ENCODE results near the gene MARCKS. TPM values are rescaled to one million over a fixed set of nuclear protein-coding genes. Genes with fewer than 3 reads are reported as not detected.

Gene MARCKS
- total and polyA plus RNA-seq, 10 of the 15 experiments (the other 5 are each of a cell fraction or from before 2014, with no cell fraction given) = 29.0 to 164 (median 74.5) TPM

DNA sequence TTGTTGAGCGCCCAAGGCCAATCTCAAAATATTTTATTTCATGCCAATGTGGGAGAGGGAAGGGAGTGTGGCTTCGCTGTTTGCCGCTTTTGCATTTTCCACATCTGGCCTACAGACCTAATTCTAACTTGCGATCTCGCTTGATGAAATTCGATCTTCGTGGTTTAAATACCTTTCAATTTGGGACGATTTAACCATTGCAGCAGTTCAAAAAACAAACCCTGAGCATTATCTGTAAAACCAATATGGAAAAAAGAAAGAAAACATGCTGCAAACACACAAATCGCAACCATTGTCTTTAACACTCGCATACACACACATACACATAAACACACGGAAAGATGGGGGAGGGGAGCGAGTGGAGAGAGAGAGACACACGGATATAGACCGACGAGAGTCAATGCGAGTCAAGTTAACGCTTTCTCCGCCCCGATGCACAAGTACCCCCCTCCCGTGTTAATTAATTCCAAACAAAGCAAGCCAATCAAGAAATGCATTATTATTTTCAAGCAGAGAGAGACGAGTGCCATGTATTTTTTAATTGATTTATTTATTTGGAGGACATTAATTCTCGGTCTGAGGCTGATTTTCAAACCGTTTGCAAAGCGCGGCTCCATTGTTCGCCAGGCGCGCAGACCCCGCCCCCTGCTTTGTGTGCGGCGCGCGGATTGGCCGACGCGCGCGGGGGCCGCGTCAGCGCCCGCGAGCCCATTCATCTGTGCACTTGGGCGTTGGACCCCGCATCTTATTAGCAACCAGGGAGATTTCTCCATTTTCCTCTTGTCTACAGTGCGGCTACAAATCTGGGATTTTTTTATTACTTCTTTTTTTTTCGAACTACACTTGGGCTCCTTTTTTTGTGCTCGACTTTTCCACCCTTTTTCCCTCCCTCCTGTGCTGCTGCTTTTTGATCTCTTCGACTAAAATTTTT is at the start of gene MARCKS (continued):
- peak; percentile 67 for TF ChIP-seq CREB1 (IDR thresholded peaks at IDR 0.05; ENCODE audit: low read depth)

DNA sequence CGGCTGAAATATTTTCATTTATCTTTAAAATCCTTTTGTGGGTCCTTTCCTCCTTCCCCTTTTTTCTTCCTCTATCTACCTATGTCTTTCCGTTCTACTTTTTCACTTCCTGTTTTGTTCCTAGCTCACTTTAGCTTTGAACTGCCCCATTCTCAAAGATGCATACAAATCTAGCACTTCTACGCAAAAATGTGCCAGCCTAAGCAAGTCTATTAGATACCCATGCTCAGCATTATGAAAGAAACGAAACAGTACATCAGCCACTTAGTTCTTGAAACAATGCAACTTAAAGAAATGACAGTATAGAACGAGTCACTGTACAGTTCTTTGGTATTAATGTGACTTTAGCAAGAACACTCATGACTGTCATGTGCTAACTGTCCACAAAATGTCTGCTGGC is 47.3 kb upstream of the MARCKS start:
- POLR2A ChIA-PET = interaction anchor here (1.0 to 1.3 kb wide), 2 partner anchors 44 to 46 kb away, joined by 3 read pairs; no protein-coding TSS in a partner anchor
- Histone ChIP-seq H3K79me2 (ENCODE audit: control insufficient read depth, insufficient read depth, low read length) (no peaks in the 10 kb centered on the region; the same call in 1 of the 2 replicates), H3K9ac (ENCODE audit: control insufficient read depth, insufficient read depth, low read length) (no peak overlapping the region), H3K36me3 (ENCODE audit: control insufficient read depth in 2 of 2, insufficient read depth in 2 of 2, low read length in 1 of 2) (no peaks in the 10 kb centered on the region), H3K9me3 (replicated peaks; ENCODE audit: control insufficient read depth, insufficient read depth, low read length) (no peaks in the 10 kb centered on the region; the same call in 2 of the 3 replicates), H4K20me1 (ENCODE audit: control insufficient read depth, insufficient read depth) (no peaks in the 10 kb centered on the region), H3K4me1 (ENCODE audit: control insufficient read depth, insufficient read depth, low read length) (peaks cover 23% of the 10 kb centered on the region), H3K4me3 (no peak overlapping the region), H3K27me3 (replicated peaks in 1 of 2; ENCODE audit: control insufficient read depth in 2 of 2, insufficient read depth in 2 of 2, low read length in 1 of 2) (no peaks in the 10 kb centered on the region), H2AFZ (ENCODE audit: control insufficient read depth, low read depth, low read length) (peak overlapping the region; percentile 55), H3K4me2 (ENCODE audit: control insufficient read depth, insufficient read depth) (peak overlapping the region; percentile 45; the same call in 1 of the 2 replicates), H3K27ac (ENCODE audit: control insufficient read depth, insufficient read depth) (peak overlapping the region; percentile 43)
- intact Hi-C loops (cut with micrococcal nuclease; ENCODE audit: unreplicated experiment) = loop anchor here (2.0 to 5.0 kb wide), 3 partner anchors 49 to 178 kb away; no protein-coding TSS in a partner anchor
- BruUV-seq (replicated peaks) = no TSS peak
- in situ Hi-C loops (cut with MboI) = loop anchor here (5.0 kb wide), 1 partner anchor 178 kb away; no protein-coding TSS in a partner anchor
- ATAC-seq (peak; percentile 78), FAIRE-seq (peak; percentile 38), DNase-seq (ENCODE audit: low read depth, low spot score) (peak; percentile 73)
- SMC1A ChIA-PET (ENCODE audit: uncharacterized antibody, unreplicated experiment) = interaction anchor here (0.7 to 1.9 kb wide), 13 partner anchors 22 to 503 kb away, joined by 3 to 9 read pairs (median 3); no protein-coding TSS in a partner anchor
- CTCF ChIA-PET = interaction anchor here (1.4 kb wide), 1 partner anchor 164 kb away, joined by 3 read pairs; no protein-coding TSS in a partner anchor
- WGBS (ENCODE audit: insufficient coverage, insufficient replicate concordance, low lambda C conversion rate, missing lambda C conversion rate) = 3% methylated on average over 5 of the region's 5 CpGs
- RAD21 ChIA-PET (ENCODE audit: unreplicated experiment) = interaction anchor here (1.3 to 1.9 kb wide), 7 partner anchors 43 to 183 kb away, joined by 3 to 7 read pairs (median 5); no protein-coding TSS in a partner anchor
- TF ChIP-seq SP1 (IDR thresholded peaks at IDR 0.05; ENCODE audit: low read depth, low read length) (no peak), BCL3 (IDR thresholded peaks at IDR 0.05; ENCODE audit: borderline replicate concordance, insufficient read depth, low read depth, low read length, poor library complexity, severe bottlenecking) (no peak), ZSCAN29 (IDR thresholded peaks at IDR 0.05) (no peak), ZNF274 (IDR thresholded peaks at IDR 0.05; ENCODE audit: insufficient read depth, insufficient read length) (no peak), ESRRA (IDR thresholded peaks at IDR 0.05; ENCODE audit: low read length) (no peak), DPF2 (IDR thresholded peaks at IDR 0.05) (peak; percentile 92), MEF2A (IDR thresholded peaks at IDR 0.05; ENCODE audit: insufficient read depth, low read depth, low read length) (0 out of 2 replicates have a peak, but pooled peaks have one; percentile 23), RBBP5 (conservative IDR thresholded peaks at IDR 0.05) (no peak), ETV6 (conservative IDR thresholded peaks at IDR 0.05 in 1 of 2, IDR thresholded peaks at IDR 0.05 in 1 of 2; ENCODE audit: borderline replicate concordance in 1 of 2, low read depth in 1 of 2) (peak in 1 of 2 experiments; percentile 95; a peak in 2 of 4 replicates), MTA3 (IDR thresholded peaks at IDR 0.05; ENCODE audit: borderline replicate concordance, low read length) (0 out of 2 replicates have a peak, but pooled peaks have one; percentile 36), HCFC1 (IDR thresholded peaks at IDR 0.05; ENCODE audit: low read length) (no peak), CHD1 (IDR thresholded peaks at IDR 0.05; ENCODE audit: low read depth, low read length) (no peak)
- TF ChIP-seq, protein P1, sequence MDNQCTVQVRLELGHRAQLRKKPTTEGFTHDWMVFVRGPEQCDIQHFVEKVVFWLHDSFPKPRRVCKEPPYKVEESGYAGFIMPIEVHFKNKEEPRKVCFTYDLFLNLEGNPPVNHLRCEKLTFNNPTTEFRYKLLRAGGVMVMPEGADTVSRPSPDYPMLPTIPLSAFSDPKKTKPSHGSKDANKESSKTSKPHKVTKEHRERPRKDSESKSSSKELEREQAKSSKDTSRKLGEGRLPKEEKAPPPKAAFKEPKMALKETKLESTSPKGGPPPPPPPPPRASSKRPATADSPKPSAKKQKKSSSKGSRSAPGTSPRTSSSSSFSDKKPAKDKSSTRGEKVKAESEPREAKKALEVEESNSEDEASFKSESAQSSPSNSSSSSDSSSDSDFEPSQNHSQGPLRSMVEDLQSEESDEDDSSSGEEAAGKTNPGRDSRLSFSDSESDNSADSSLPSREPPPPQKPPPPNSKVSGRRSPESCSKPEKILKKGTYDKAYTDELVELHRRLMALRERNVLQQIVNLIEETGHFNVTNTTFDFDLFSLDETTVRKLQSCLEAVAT (IDR thresholded peaks at IDR 0.05) = peak; percentile 68
- TF ChIP-seq, protein P2, sequence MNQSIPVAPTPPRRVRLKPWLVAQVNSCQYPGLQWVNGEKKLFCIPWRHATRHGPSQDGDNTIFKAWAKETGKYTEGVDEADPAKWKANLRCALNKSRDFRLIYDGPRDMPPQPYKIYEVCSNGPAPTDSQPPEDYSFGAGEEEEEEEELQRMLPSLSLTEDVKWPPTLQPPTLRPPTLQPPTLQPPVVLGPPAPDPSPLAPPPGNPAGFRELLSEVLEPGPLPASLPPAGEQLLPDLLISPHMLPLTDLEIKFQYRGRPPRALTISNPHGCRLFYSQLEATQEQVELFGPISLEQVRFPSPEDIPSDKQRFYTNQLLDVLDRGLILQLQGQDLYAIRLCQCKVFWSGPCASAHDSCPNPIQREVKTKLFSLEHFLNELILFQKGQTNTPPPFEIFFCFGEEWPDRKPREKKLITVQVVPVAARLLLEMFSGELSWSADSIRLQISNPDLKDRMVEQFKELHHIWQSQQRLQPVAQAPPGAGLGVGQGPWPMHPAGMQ (IDR thresholded peaks at IDR 0.05; ENCODE audit: borderline replicate concordance) = no peak
